ENCODE measurements around the gene FAM83F. TPM values are rescaled to one million over a fixed set of nuclear protein-coding genes. Genes with fewer than 3 reads are reported as not detected.

FAM83F gene
- total and polyA plus RNA-seq, 8 donors, result 0.15 to 0.73 (median 0.26) TPM

GRCh38 chr22:39966470-39966869 lies 28.3 kb upstream of the FAM83F start:
- H3K4me1 ChIP-seq, result peaks cover 0 to 22% of the 10 kb centered on the region in 2 donors
- no peaks in the 10 kb centered on the region for H3K36me3 ChIP-seq
- no peak for DNase-seq
- H3K27me3 ChIP-seq, result peaks cover 3 to 27% of the 10 kb centered on the region in 2 donors
- TF ChIP-seq, protein P1, sequence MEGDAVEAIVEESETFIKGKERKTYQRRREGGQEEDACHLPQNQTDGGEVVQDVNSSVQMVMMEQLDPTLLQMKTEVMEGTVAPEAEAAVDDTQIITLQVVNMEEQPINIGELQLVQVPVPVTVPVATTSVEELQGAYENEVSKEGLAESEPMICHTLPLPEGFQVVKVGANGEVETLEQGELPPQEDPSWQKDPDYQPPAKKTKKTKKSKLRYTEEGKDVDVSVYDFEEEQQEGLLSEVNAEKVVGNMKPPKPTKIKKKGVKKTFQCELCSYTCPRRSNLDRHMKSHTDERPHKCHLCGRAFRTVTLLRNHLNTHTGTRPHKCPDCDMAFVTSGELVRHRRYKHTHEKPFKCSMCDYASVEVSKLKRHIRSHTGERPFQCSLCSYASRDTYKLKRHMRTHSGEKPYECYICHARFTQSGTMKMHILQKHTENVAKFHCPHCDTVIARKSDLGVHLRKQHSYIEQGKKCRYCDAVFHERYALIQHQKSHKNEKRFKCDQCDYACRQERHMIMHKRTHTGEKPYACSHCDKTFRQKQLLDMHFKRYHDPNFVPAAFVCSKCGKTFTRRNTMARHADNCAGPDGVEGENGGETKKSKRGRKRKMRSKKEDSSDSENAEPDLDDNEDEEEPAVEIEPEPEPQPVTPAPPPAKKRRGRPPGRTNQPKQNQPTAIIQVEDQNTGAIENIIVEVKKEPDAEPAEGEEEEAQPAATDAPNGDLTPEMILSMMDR (IDR thresholded peaks at IDR 0.05), result no peak
- H3K27ac ChIP-seq, result no peak overlapping the region
- H3K4me3 ChIP-seq, result no peak overlapping the region
- intact Hi-C loops (cut with DNase I), result no loop called here
- no peak for ATAC-seq
- no peaks in the 10 kb centered on the region for H3K9me3 ChIP-seq

GRCh38 chr22:39967103-39967829 lies 27.5 kb upstream of the FAM83F start:
- Histone ChIP-seq H3K27me3 (peaks cover 3 to 34% of the 10 kb centered on the region in 2 donors), H3K4me3 (no peak overlapping the region), H3K4me1 (peaks cover 0 to 16% of the 10 kb centered on the region in 2 donors), H3K27ac (no peak overlapping the region), H3K9me3 (no peaks in the 10 kb centered on the region), H3K36me3 (no peaks in the 10 kb centered on the region)
- intact Hi-C loops (cut with DNase I), result no loop called here
- TF ChIP-seq, protein P1 (IDR thresholded peaks at IDR 0.05), result no peak
- ATAC-seq (no peak), DNase-seq (no peak)

DNA sequence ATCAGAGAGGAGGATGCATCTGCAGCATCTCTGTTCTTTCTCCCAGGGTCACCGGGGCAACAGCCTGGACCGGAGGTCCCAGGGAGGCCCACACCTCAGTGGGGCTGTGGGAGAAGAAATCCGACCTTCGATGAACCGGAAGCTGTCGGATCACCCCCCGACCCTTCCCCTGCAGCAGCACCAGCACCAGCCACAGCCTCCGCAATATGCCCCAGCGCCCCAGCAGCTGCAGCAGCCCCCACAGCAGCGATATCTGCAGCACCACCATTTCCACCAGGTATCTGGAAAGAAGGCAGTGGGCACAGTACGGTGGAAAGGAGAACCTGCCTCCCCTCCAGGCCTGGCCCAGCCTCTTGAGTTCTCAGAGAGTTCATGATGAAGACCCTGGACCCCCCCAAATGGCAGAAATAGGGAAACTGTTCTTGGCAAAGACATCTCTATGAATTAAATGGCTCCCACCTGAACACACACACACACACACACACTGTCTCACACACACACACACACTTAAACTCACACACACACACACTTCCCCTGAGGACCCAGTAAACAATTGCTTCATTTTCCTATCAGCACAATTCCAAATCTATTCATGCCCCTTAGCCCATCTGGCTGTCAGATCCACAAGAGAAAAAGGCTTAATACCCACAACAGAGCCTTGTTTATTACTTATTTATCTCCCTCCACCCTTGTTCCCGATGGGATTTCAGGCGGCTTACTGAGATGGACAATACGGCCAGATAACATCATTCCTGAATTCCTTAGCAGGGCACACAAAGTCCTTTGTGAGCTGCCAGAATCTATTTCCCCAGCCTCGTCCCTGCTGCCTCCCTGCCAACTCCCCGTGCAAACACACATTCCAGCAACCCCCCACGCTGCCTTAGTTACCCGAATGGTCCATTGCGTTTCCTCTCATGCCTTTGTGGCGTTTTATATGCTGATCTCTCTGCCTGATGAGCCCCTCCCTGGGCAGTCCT lies 26.5 kb upstream of the FAM83F start:
- no peaks in the 10 kb centered on the region for H3K9me3 ChIP-seq
- H3K36me3 ChIP-seq, result no peaks in the 10 kb centered on the region
- H3K27ac ChIP-seq, result no peak overlapping the region
- H3K27me3 ChIP-seq, result peaks cover 3 to 45% of the 10 kb centered on the region in 2 donors
- ATAC-seq (no peak), DNase-seq (no peak)
- peaks cover 0 to 9% of the 10 kb centered on the region in 2 donors for H3K4me1 ChIP-seq
- intact Hi-C loops (cut with DNase I), result no loop called here
- H3K4me3 ChIP-seq, result no peak overlapping the region
- TF ChIP-seq, protein P1 (IDR thresholded peaks at IDR 0.05), result no peak

- Histone ChIP-seq H3K9me3 (no peaks in the 10 kb centered on the region), H3K4me3 (no peak overlapping the region), H3K4me1 (peaks cover 0 to 9% of the 10 kb centered on the region in 2 donors), H3K36me3 (no peaks in the 10 kb centered on the region), H3K27me3 (peaks cover 0 to 53% of the 10 kb centered on the region in 2 donors), H3K27ac (no peak overlapping the region)
- ATAC-seq (no peak), DNase-seq (no peak)
- intact Hi-C loops (cut with DNase I), result no loop called here
- TF ChIP-seq, protein P1 (IDR thresholded peaks at IDR 0.05), result no peak
Measured at GRCh38 chr22:39970742-39971141, 24.0 kb upstream of the FAM83F start.

DNA sequence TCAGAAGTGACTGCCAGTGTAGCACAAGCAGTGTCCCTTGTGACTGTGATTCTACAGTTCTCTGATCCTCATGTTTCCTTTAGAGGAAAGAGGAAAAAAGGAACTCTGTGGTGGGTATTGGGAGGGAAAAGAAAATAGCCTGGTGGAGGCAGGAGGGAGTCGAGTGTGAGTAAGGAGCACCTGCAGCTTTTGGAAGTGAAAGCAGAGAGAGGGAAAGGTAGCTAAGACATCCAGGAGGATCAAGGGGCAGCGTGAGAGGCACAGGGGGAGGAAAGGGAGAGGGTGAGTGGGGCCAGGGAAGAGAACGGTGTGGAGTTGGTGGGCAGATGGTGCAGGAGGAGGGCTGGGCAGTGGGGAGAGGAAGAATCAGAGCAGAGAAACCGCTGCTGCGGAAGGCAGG lies 22.1 kb upstream of the FAM83F start:
- Histone ChIP-seq H3K4me1 (no peaks in the 10 kb centered on the region), H3K36me3 (no peaks in the 10 kb centered on the region), H3K27me3 (peaks cover 0 to 71% of the 10 kb centered on the region in 2 donors), H3K9me3 (no peaks in the 10 kb centered on the region), H3K27ac (no peak overlapping the region), H3K4me3 (no peak overlapping the region)
- TF ChIP-seq, protein P1 (IDR thresholded peaks at IDR 0.05), result no peak
- ATAC-seq, result no peak
- no peak for DNase-seq
- intact Hi-C loops (cut with DNase I), result no loop called here
